OCI-M2 (cell line): ENCODE results near the gene ETHE1.
"Not testable (repeated sequence)": the region's sequence is repeated elsewhere in the genome, so short reads cannot be mapped to it uniquely, and the experiment has no call there.

Source experiments
- DNase-seq: peaks from one replicate; lab custom pipeline; 2025; ENCODE audit not compliant: unreplicated experiment; lab: John Stamatoyannopoulos, UW

Gene ETHE1

DNA sequence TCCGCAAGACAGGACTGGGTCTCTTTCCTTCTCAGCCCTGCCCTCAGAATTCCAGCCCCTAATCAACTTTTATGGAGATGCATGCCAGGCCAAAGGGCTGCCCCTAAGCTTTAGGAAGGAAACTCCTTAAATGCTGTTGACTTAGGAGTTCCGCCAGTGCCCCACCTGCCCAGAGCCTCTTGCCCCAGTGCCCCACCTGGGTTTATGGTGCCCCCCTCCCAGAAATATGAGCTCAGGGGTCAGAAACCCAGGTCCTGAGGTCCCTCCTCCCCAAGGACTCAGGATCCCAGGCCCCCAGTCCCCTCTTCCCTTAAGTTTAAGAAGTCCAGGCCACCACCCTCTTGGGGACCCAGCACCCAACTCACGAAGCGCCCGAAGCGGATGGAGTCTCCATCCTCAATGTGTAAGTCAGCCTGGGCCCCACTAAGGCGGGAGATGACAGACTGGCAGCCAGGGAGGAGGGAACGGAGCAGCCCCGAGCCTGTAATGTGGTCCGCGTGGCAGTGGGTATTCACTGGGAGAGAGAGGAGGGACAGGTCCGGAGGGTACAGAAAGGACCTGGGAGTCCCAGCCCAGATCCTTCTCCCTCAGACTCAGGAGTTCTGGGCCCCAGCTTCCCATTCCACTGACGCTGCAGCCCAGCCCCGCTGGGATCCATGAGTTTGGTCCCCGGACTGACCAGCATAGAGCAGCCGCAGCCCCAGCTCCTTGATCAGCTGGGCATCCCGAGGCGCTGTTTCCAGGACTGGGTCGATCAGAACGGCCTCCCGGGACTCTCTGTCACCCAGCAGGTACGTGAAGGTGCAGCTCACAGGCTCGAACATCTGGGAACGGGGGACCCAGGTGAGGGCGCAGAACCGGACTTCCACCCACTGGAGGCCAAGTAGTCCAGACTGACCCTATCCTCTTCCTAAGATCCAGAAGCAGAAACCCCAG is 897 bp downstream of the ETHE1 start:
- DNase-seq, result no peak

DNA sequence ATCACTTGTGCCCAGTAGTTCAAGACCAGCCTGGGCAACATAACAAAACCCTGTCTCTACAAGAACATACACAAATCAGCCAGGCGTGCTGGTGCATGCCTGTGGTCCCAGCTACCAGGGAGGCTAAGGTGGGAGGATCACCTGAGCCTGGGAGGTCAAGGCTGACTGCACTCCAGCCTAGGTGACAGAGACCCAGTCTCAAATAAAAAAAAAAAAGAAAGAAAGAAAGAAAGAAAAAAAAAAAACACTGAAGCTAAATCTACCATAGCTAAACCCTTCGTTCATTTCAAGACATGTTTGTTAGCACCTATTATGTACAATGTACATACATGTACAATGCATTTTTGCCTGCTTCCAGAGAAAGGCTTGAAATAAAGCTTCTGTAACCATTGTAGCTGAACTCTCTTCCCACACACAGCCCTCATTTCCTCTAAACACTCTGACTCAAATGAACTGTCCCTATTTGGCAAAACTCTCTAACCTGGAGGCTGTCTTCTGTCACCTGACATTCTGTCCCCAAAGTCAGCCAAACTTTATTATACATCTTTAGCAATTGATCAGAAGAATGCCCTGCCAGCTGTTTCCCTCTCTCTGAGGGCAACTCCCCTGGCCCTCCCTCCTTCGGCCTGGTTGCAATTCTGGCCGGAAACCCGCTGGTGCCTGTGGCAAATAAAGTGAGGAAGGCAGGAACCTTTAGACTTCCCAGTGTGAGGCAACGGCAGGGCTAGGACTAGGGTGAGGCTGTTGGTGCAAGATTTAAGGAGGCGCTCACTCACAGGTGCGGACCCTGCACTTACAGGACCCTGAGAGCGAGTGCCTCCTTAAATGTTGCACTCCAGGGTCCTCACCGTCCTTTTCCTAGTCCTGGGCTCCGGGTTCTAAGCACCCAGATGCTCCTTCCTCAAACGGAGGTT is 1.8 kb downstream of the ETHE1 start:
- DNase-seq, result no peak

DNA sequence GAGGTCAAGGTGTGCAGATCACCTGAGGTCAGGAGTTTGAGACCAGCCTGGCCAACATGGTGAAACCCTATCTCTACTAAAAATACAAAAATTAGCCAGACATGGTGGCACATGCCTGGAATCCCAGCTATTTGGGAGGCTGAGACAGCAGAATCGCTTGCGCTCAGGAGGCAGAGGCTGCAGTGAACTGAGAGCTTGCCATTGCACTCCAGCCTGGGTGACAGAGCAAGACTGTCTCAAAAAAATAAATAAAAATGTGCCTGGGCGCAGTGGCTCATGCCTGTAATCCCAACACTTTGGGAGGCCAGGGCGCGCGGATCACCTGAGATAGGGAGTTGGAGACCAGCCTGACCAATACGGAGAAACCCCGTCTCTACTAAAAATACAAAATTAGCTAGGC is 3.3 kb downstream of the ETHE1 start:
- not testable (repeated sequence) for DNase-seq

DNA sequence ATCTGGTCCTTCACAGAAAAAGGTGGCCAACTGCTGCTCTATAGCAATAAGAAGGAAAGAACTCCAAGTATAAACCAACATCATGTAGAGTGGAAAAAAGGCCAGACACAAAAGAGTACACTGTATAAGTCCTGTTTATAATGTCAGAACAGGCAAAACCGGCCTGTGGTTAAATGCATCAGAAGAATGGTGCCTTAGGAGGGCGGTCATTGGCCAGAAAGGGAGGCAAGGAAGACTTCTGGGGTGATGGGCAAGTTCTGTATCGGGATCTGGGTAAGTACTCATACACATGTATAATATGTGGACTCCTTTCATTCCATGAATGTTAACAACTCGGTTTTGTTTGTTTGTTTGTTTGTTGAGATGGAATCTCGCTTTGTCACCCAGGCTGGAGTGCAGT is 4.1 kb downstream of the ETHE1 start:
- no peak for DNase-seq

- DNase-seq, result peak; percentile 18
Observed at GRCh38 chr19:43519436-43520088, 7.4 kb downstream of the ETHE1 start.

DNA sequence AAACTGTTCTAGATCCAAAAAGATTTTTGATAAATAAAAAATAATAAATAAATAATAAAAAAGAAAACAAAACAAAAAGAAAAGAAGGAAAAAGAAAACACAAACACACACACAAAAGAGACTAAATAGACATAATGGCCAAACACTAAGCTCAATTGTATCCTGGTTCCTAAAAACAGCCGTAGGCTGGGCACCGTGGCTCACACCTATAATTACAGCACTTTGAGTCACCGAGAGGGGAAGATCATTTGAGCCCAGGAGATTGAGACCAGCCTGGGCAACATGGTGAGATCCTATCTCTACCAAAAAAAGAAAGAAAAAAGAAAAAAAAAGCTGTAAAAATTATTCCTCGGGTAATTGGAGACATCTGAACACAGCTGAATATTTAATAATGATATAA is 8.9 kb downstream of the ETHE1 start:
- DNase-seq, result no peak

DNA sequence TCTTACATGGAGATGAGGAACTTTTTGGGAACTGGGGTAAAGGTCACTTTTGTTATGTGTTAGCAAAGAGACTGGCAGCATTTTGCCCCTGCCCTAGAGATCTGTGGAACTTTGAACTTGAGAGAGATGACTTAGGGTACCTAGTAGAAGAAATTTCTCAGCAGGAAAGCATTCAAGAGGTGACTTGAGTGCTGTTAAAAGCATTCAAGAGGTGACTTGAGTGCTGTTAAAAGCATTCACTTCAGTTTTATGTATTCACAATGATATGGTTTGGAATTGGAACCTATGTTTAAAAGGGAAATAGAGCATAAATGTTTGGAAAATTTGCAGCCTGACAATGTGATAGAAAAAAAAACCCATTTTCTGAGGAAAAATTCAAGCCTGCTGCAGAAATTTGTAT is 14.6 kb downstream of the ETHE1 start:
- not testable (repeated sequence) for DNase-seq

- no peak for DNase-seq
Observed at GRCh38 chr19:43511324-43511723, 15.7 kb downstream of the ETHE1 start.

DNA sequence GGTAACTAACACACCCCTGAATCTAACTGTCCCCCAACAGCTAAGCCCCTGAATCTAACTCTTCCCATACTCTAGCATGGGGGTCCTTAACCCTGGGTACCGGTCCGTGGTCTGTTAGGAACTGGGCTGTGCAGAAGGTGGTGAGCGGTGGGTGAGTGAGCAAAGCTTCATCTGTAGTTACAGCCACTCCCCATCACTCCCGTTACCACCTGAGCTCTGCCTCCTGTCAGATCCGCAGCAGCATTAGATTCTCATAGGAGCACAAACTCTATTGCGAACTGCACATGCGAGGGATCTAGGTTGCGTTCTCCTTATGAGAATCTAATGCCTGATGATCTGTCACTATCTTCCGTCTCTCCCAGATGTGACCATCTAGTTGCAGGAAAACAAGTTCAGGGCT is 16.3 kb downstream of the ETHE1 start:
- no peak for DNase-seq

DNA sequence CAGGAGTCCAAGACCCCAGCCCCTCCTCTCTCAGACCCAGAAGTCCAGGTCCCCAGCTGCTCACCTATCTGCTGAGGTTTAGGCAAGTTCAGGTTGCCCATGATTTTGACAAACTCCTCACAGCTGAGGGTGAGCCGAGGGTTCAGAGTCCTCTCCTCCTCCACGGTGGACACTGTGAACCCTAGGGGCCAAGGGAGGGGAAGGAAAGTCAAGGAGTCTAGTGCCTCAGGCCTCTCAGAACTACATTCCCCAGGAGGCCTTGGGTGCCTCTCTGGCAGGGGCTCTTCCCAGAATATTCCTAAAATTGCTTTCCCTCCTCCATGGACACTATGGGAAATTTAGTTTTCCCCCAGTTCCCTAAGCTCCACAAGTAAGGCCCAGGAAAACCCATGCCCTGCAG is 19.1 kb downstream of the ETHE1 start:
- no peak for DNase-seq

DNA sequence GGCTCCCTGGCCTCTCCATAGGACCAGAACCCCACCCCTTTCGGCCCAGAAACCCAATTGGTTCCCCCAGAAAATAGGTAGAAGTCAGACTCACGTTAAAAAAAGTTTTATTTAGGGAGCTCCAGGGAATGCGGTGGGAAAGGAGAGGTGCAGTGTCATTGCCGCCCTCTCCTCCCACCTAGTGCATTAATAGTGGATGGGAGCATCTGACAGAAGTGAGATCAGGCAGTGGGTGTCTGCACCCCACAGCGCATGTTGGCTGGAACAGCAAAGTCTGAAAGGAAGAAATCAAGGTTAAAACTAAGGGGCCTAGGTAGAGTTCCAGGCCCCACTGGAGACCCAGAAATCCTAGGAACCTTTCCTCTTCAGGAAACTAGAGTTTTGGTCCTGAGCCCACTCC is 20.4 kb downstream of the ETHE1 start:
- no peak for DNase-seq

DNA sequence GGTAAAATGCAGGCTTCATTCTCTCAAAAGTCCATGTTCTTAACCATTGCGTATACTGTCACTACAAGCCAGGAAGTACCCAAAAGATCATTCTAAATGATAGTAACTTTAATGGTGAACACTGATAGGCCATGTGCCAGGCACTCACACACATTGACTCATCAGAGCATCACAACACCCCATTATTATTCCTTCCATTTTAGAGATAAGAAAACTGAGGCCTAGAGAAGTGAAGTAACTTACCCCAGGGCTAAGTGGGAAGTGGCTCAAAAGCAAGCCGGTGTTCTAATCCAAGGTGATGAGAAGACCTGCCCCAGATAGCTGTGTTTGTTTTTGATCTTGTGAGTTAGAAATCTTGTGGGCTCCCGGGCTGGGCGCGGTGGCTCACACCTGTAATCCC is 21.1 kb downstream of the ETHE1 start:
- no peak for DNase-seq

- DNase-seq, result no peak
Observed at GRCh38 chr19:43505186-43505456, 21.9 kb downstream of the ETHE1 start.

- no peak for DNase-seq
Observed at GRCh38 chr19:43504426-43505185, 22.4 kb downstream of the ETHE1 start, which contains the start of gene PHLDB3. Gene PHLDB3, minus strand, starts transcription at chr19:43504746. Its CDS starts 628 bp downstream, at chr19:43504118.

- peak; percentile 86 for DNase-seq
Observed at GRCh38 chr19:43503501-43504425, 23.2 kb downstream of the ETHE1 start.

- no peak for DNase-seq
Observed at GRCh38 chr19:43502419-43502976, 24.5 kb downstream of the ETHE1 start.

- no peak for DNase-seq
Observed at GRCh38 chr19:43501661-43502418, 25.2 kb downstream of the ETHE1 start.

DNA sequence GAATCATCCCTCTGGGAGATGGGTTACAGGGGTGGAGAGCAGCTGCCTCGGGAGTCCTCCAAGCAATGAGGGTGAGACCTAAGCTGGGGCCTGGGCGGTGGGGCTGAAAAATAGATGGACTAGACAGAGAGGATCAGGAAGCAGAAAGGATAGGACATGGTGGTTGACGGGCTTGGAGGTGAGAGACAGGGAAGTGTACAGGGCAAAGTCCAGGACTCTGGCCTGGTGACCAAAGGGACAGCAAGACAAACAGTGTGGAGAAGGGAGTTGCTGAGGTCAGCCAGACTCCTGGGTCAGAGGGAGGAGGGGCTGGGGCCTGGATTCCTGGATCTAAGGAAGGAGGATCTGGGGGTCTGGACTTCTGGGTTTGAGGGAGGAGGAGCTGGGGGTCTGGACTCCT is 28.0 kb downstream of the ETHE1 start:
- no peak for DNase-seq
